HG03064 (cell line): ENCODE measurements around the gene PROCA1.
"Not testable (repeated sequence)": the region's sequence is repeated elsewhere in the genome, so short reads cannot be mapped to it uniquely, and the experiment has no call there.

ENCODE experiments used
- ATAC-seq: cut with Tn5 transposase; IDR thresholded peaks from one replicate; pipeline ENCODE4 v1.9.1; 2021; ENCODE audit warnings: low read depth; ENCODE audit not compliant: unreplicated experiment

The PROCA1 gene

GRCh38 chr17:28726627-28727491 lies 15.2 kb upstream of the PROCA1 start:
- peak; percentile 37 for ATAC-seq

GRCh38 chr17:28726226-28726626 lies 14.5 kb upstream of the PROCA1 start, which contains the start of gene TLCD1:
TLCD1 (minus strand) TSS chr17:28726233; CDS start chr17:28726097, 136 bp downstream.
- ATAC-seq, result peak; percentile 1

GRCh38 chr17:28725660-28726225 lies 14.1 kb upstream of the PROCA1 start:
- no peak for ATAC-seq

GRCh38 chr17:28725166-28725659 lies 13.5 kb upstream of the PROCA1 start:
- ATAC-seq, result no peak

- ATAC-seq, result no peak
These were observed 12.9 kb upstream of the PROCA1 start for GRCh38 chr17:28724500-28725165.

- ATAC-seq, result not testable (repeated sequence)
These were observed 12.3 kb upstream of the PROCA1 start for GRCh38 chr17:28723836-28724499.

- ATAC-seq, result no peak
These were observed 11.6 kb upstream of the PROCA1 start for GRCh38 chr17:28723159-28723835.

GRCh38 chr17:28722417-28723158 lies 10.9 kb upstream of the PROCA1 start:
- ATAC-seq, result no peak

- ATAC-seq, result not testable (repeated sequence)
These were observed 9.3 kb upstream of the PROCA1 start for GRCh38 chr17:28720997-28721329.

- no peak for ATAC-seq
These were observed 8.7 kb upstream of the PROCA1 start for GRCh38 chr17:28720247-28720996.

- ATAC-seq, result no peak
These were observed 7.3 kb upstream of the PROCA1 start for GRCh38 chr17:28719021-28719433.

GRCh38 chr17:28718333-28719020 lies 6.8 kb upstream of the PROCA1 start:
- no peak for ATAC-seq

GRCh38 chr17:28717578-28718332 lies 6.1 kb upstream of the PROCA1 start, which contains the start of gene RAB34:
RAB34 (minus strand) TSS chr17:28717868; CDS start chr17:28717266, 602 bp downstream.
- no peak for ATAC-seq

- no peak for ATAC-seq
These were observed 5.3 kb upstream of the PROCA1 start for GRCh38 chr17:28716740-28717577.

GRCh38 chr17:28715217-28715616 lies 3.5 kb upstream of the PROCA1 start:
- ATAC-seq, result no peak

GRCh38 chr17:28714281-28714680 lies 2.6 kb upstream of the PROCA1 start:
- no peak for ATAC-seq
